H1 (cell line): ENCODE results near the gene AKR1B15. TPM values are rescaled to one million over a fixed set of nuclear protein-coding genes. Genes with fewer than 3 reads are reported as not detected.

ENCODE experiments used
- CTCF ChIA-PET: fragments of 300-600 bp; sonication (Branson Sonifier 250); formaldehyde crosslinking; loops from one replicate; lab custom pipeline; 2021; ENCODE audit not compliant: partially characterized antibody; lab: Charles Lee
- POLR2A ChIA-PET: fragments of 300-600 bp; sonication (Branson Sonifier 250); formaldehyde crosslinking; loops from one replicate; lab custom pipeline; 2021; ENCODE audit warnings: inconsistent platforms; ENCODE audit not compliant: partially characterized antibody; lab: Charles Lee
- DNase-seq, 2 experiments: peaks; one replicate each; pipeline versions ENCODE4 v3.0.0 to v3.0.0-alpha.2; 2010 to 2022; ENCODE audit warnings: low spot score in 2 of 2, low read depth in 1 of 2, mixed read lengths in 1 of 2
- FAIRE-seq: peaks from 2 replicates; lab custom pipeline; 2011; peaks lifted over from hg19 to GRCh38; lab: Jason Lieb, UNC
- H2AFZ ChIP-seq: 2 replicates; pipeline ENCODE4 v1.8.1; 2012; ENCODE audit warnings: low read length, inconsistent platforms
- H2AK5ac ChIP-seq: 2 replicates; pipeline ENCODE4 v1.6.1; 2013; ENCODE audit warnings: low read depth, low read length
- H2BK120ac ChIP-seq: replicated peaks from 2 replicates; pipeline ENCODE3; 2013; ENCODE audit warnings: low read depth, low read length, inconsistent platforms
- H2BK12ac ChIP-seq: 2 replicates; pipeline ENCODE4 v1.6.1; 2013; ENCODE audit warnings: low read depth, low read length
- H2BK15ac ChIP-seq: 2 replicates; pipeline ENCODE4 v1.6.1; 2013; ENCODE audit warnings: low read length
- H2BK20ac ChIP-seq: 2 replicates; pipeline ENCODE4 v1.6.1; 2013; ENCODE audit warnings: low read length
- H2BK5ac ChIP-seq: 2 replicates; pipeline ENCODE4 v1.6.1; 2013; ENCODE audit warnings: low read depth, low read length
- H3K14ac ChIP-seq: 2 replicates; pipeline ENCODE4 v1.6.1; 2013; ENCODE audit warnings: inconsistent platforms; ENCODE audit not compliant: insufficient read length
- H3K18ac ChIP-seq: 2 replicates; pipeline ENCODE4 v1.6.1; 2013; ENCODE audit warnings: low read length; ENCODE audit errors: extremely low read depth
- H3K23ac ChIP-seq: 2 replicates; pipeline ENCODE4 v1.6.1; 2013; ENCODE audit warnings: inconsistent platforms; ENCODE audit not compliant: insufficient read length
- H3K23me2 ChIP-seq: 2 replicates; pipeline ENCODE4 v1.6.1; 2013; ENCODE audit warnings: low read depth, low read length
- H3K27ac ChIP-seq: 2 replicates; pipeline ENCODE4 v1.6.1; 2011; ENCODE audit warnings: low read depth, low read length, inconsistent platforms
- H3K27me3 ChIP-seq, 4 experiments: replicated peaks in 1 of 4; 1 replicate in 1 of 4; 2 replicates in 3 of 4; pipeline versions ENCODE4 v1.6.1 to v1.8.1; 2011 to 2013; ENCODE audit warnings: low read length in 3 of 4, mild to moderate bottlenecking in 3 of 4, inconsistent platforms in 2 of 4, mixed read lengths in 2 of 4, moderate library complexity in 1 of 4; ENCODE audit not compliant: control insufficient read depth in 3 of 4, insufficient read depth in 3 of 4; ENCODE audit errors: extremely low read depth in 1 of 4
- H3K36me3 ChIP-seq, 4 experiments: 2 replicates each; pipeline versions ENCODE4 v1.6.1 to v1.8.1; 2011 to 2013; ENCODE audit warnings: mild to moderate bottlenecking in 4 of 4, low read length in 3 of 4, moderate library complexity in 2 of 4, control low read depth in 1 of 4, inconsistent platforms in 1 of 4; ENCODE audit not compliant: insufficient read depth in 4 of 4, control insufficient read depth in 2 of 4
- H3K4ac ChIP-seq: replicated peaks from 2 replicates; pipeline ENCODE3; 2013; ENCODE audit warnings: low read length, low read depth, mixed read lengths, inconsistent platforms; ENCODE audit not compliant: insufficient read length
- H3K4me1 ChIP-seq, 4 experiments: replicated peaks in 1 of 4; 1 replicate in 1 of 4; 2 replicates in 3 of 4; pipeline versions ENCODE4 v1.6.1 to v1.8.1; 2011 to 2013; ENCODE audit warnings: low read length in 3 of 4, inconsistent platforms in 2 of 4, mixed read lengths in 1 of 4; ENCODE audit not compliant: insufficient read depth in 4 of 4, control insufficient read depth in 3 of 4
- H3K4me2 ChIP-seq, 2 experiments: 2 replicates each; pipeline versions ENCODE4 v1.6.1 to v1.8.1; 2011 to 2013; ENCODE audit warnings: low read depth in 2 of 2, low read length in 2 of 2, control low read depth in 1 of 2, inconsistent platforms in 1 of 2, mild to moderate bottlenecking in 1 of 2; ENCODE audit not compliant: insufficient read depth in 1 of 2
- H3K4me3 ChIP-seq, 4 experiments: fragments of 200-600, 300-600 bp in 1 of 4; sonication (generic), shearing (Covaris generic), sonication (Bioruptor Twin) in 1 of 4; 2 replicates each; pipeline versions ENCODE4 v1.5.1 to v1.8.1; 2011 to 2016; ENCODE audit warnings: low read length in 4 of 4, low read depth in 3 of 4, control low read depth in 2 of 4, inconsistent platforms in 2 of 4, mild to moderate bottlenecking in 2 of 4, mixed read lengths in 1 of 4, moderate library complexity in 1 of 4; ENCODE audit not compliant: insufficient read depth in 2 of 4; ENCODE audit errors: extremely low read depth in 1 of 4
- H3K56ac ChIP-seq: replicated peaks from 2 replicates; pipeline ENCODE3; 2013; ENCODE audit warnings: low read depth, mild to moderate bottlenecking, mixed read lengths, low read length, inconsistent platforms; ENCODE audit not compliant: insufficient read length
- H3K79me1 ChIP-seq: 2 replicates; pipeline ENCODE4 v1.6.1; 2013; ENCODE audit warnings: low read depth, low read length, control low read depth
- H3K79me2 ChIP-seq, 2 experiments: 2 replicates each; pipeline versions ENCODE4 v1.6.1 to v1.8.1; 2012 to 2013; ENCODE audit warnings: low read length in 2 of 2, mild to moderate bottlenecking in 2 of 2, inconsistent platforms in 1 of 2; ENCODE audit not compliant: insufficient read depth in 2 of 2, control insufficient read depth in 1 of 2
- H3K9ac ChIP-seq, 4 experiments: replicated peaks in 1 of 4; 1 replicate in 1 of 4; 2 replicates in 3 of 4; pipeline versions ENCODE4 v1.6.1 to v1.8.1; 2011 to 2013; ENCODE audit warnings: low read depth in 3 of 4, low read length in 3 of 4, control low read depth in 2 of 4, mild to moderate bottlenecking in 2 of 4, moderate library complexity in 2 of 4, inconsistent platforms in 1 of 4; ENCODE audit errors: extremely low read depth in 1 of 4
- H3K9me3 ChIP-seq, 2 experiments: 2 replicates each; pipeline versions ENCODE4 v1.6.1 to v1.8.1; 2012 to 2013; ENCODE audit warnings: mild to moderate bottlenecking in 2 of 2, moderate library complexity in 2 of 2, control low read depth in 1 of 2, inconsistent platforms in 1 of 2, low read depth in 1 of 2, low read length in 1 of 2, mixed read lengths in 1 of 2; ENCODE audit not compliant: insufficient read depth in 2 of 2
- H4K20me1 ChIP-seq, 2 experiments: replicated peaks in 1 of 2; 2 replicates each; pipeline versions ENCODE3 to v1.8.1; 2011 to 2013; ENCODE audit warnings: inconsistent platforms in 2 of 2, low read length in 2 of 2, mild to moderate bottlenecking in 1 of 2; ENCODE audit not compliant: insufficient read depth in 2 of 2, control insufficient read depth in 1 of 2
- H4K5ac ChIP-seq: 2 replicates; pipeline ENCODE4 v1.6.1; 2013; ENCODE audit warnings: low read length, low read depth, mixed read lengths, inconsistent platforms; ENCODE audit not compliant: insufficient read length
- H4K8ac ChIP-seq: 2 replicates; pipeline ENCODE4 v1.8.0; 2013; ENCODE audit warnings: mild to moderate bottlenecking, moderate library complexity, low read length, inconsistent platforms; ENCODE audit not compliant: insufficient read depth; ENCODE audit errors: extremely low read depth
- H4K91ac ChIP-seq: replicated peaks from 2 replicates; pipeline ENCODE3; 2013; ENCODE audit warnings: low read length, mixed read lengths, inconsistent platforms; ENCODE audit not compliant: insufficient read length
- EZH2 ChIP-seq: fragments of 200-600 bp; sonication (generic); IDR thresholded peaks from 2 replicates; pipeline ENCODE4 v1.7.1; 2012; ENCODE audit warnings: low read depth, mild to moderate bottlenecking, moderate library complexity, low read length, inconsistent platforms; ENCODE audit not compliant: severe bottlenecking
- FOSL1 ChIP-seq: IDR thresholded peaks from 2 replicates; pipeline ENCODE4 v1.6.1; 2011; ENCODE audit warnings: mild to moderate bottlenecking, low read depth, low read length, moderate library complexity; ENCODE audit not compliant: insufficient read depth
- HDAC6 ChIP-seq: IDR thresholded peaks from one replicate; pipeline ENCODE4 v1.7.1; 2012; ENCODE audit warnings: low read depth, mild to moderate bottlenecking, inconsistent platforms, low read length, moderate library complexity
- JUND ChIP-seq: IDR thresholded peaks from 2 replicates; pipeline ENCODE4 v1.6.1; 2011; ENCODE audit warnings: mild to moderate bottlenecking, improper control_type of control experiment, low read length
- MAFK ChIP-seq: IDR thresholded peaks from 2 replicates; pipeline ENCODE4 v1.6.1; 2012; ENCODE audit warnings: low read depth, mild to moderate bottlenecking, improper control_type of control experiment, low read length
- PHF8 ChIP-seq: fragments of 200-600 bp; sonication (generic); conservative IDR thresholded peaks from 2 replicates; pipeline ENCODE4 v1.7.1; 2012; ENCODE audit warnings: low read depth, mild to moderate bottlenecking, inconsistent platforms, low read length, moderate library complexity
- SUZ12 ChIP-seq: fragments of 200-600 bp; sonication (generic); IDR thresholded peaks from 2 replicates; pipeline ENCODE4 v1.6.1; 2012; ENCODE audit warnings: mild to moderate bottlenecking, inconsistent platforms, low read length, moderate library complexity, mixed read lengths
- YY1 ChIP-seq: IDR thresholded peaks from 2 replicates; pipeline ENCODE4 v1.6.1; 2011; ENCODE audit warnings: low read depth, mild to moderate bottlenecking, low read length
- WGBS, 2 experiments: shearing (Covaris generic) in 1 of 2; methylation state at CpG; one replicate each; pipeline versions ENCODE4 v1.1.6 to v1.1.7; 2013 to 2015; ENCODE audit warnings: low lambda C conversion rate in 2 of 2, mixed read lengths in 2 of 2, inconsistent platforms in 1 of 2, low coverage in 1 of 2, missing lambda C conversion rate in 1 of 2; ENCODE audit not compliant: insufficient replicate concordance in 2 of 2, insufficient coverage in 1 of 2, insufficient read length in 1 of 2; ENCODE audit errors: extremely low coverage in 1 of 2, missing lambda C conversion rate in 1 of 2; 5-methylcytosine and 5-hydroxymethylcytosine counted together
- polyA plus RNA-seq, 7 experiments: library from polyadenylated mRNA; depleted of rRNA in 3 of 7; stranded (reverse) in 5 of 7; unstranded in 2 of 7; fragments of >200 nt in 5 of 7; fragments of 200-250 nt in 2 of 7; gene quantifications; 1 replicate in 5 of 7; 2 replicates in 1 of 7; 4 replicates in 1 of 7; pipeline versions ENCODE4 v1.2.1 to v1.2.3, GENCODE V29; 2011 to 2013; ENCODE audit warnings: missing spikeins in 2 of 7, mixed read lengths in 2 of 7
- total RNA-seq: library from RNA; stranded (reverse); fragmentation: NEBNext Ultra II Directional; extraction: Animal tissue kit (Norgen Biotek cat#: 25700); gene quantifications from 2 replicates; pipeline ENCODE4 v1.2.1, GENCODE V29; 2021

The AKR1B15 gene
- total and polyA plus RNA-seq, 2 of the 8 experiments (the other 6 are each of a cell fraction or from before 2014, with no cell fraction given), result 0.15 to 0.47 TPM

DNA sequence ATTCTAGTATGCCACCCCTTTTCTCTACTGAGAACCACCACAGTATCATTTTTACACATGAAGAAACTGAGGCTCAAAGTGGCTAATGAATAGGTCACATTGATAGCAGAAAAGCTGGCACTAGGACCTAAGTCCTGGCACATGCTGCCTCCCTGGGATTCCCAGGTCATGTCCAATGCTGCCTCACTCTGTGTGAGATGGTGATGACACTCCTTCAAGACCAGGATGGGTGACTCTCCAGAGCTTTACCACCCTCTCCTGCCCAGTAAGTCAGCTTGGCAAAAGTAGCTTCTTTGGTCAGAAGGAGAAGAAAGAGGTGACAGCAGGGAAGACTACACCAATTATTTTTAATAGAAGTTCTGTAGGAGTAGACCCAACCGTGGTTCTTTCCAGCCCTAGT is 34.8 kb upstream of the AKR1B15 start:
- H3K14ac ChIP-seq, result no peak overlapping the region
- H3K79me1 ChIP-seq, result no peaks in the 10 kb centered on the region
- POLR2A ChIA-PET, result no interaction called here
- no peak overlapping the region for H3K23ac ChIP-seq
- 58% methylated on average over 1 of the region's 1 CpG; no CpG with 5 or more reads in 1 of the 2 experiments for WGBS, 2 experiments
- peaks cover 0 to 3% (median 0%) of the 10 kb centered on the region in 4 experiments; a peak in 2 of 7 replicates for H3K27me3 ChIP-seq
- no peak overlapping the region for H2BK15ac ChIP-seq
- H3K4me3 ChIP-seq, result no peak overlapping the region
- no peak overlapping the region for H4K5ac ChIP-seq
- no peak for FAIRE-seq
- no peaks in the 10 kb centered on the region for H3K4me1 ChIP-seq
- TF ChIP-seq HDAC6 (no peak), FOSL1 (no peak), YY1 (no peak), JUND (no peak), SUZ12 (no peak), PHF8 (no peak), EZH2 (no peak), MAFK (no peak)
- TF ChIP-seq, all 59 proteins: peak for 0
- Histone ChIP-seq H3K79me2 (no peaks in the 10 kb centered on the region), H3K9ac (no peak overlapping the region), H3K9me3 (no peaks in the 10 kb centered on the region), H3K27ac (no peak overlapping the region), H2BK12ac (no peak overlapping the region), H3K4me2 (no peak overlapping the region), H2BK120ac (no peak overlapping the region), H3K23me2 (no peaks in the 10 kb centered on the region), H3K18ac (no peak overlapping the region), H4K20me1 (no peaks in the 10 kb centered on the region), H3K56ac (no peak overlapping the region), H2AK5ac (no peak overlapping the region), H4K8ac (no peak overlapping the region), H2BK5ac (no peak overlapping the region), H2AFZ (no peak overlapping the region), H3K4ac (no peak overlapping the region), H4K91ac (no peak overlapping the region), H3K36me3 (no peaks in the 10 kb centered on the region), H2BK20ac (no peak overlapping the region)
- no peak for DNase-seq
- CTCF ChIA-PET, result interaction anchor here (0.7 to 6.4 kb wide), 50 partner anchors 8 to 635 kb away, joined by 3 to 108 read pairs (median 5); partner anchors contain the start of genes AKR1B1, AKR1B10, AKR1B15 and SLC35B4
